IPS-18a (cell line): Measurements from ENCODE around the gene ARHGAP19.

Experiments
- H3K27ac ChIP-seq: one replicate; pipeline ENCODE4 v1.5.1; 2013; ENCODE audit warnings: low read length
- H3K27me3 ChIP-seq: one replicate; pipeline ENCODE4 v1.6.1; 2013; ENCODE audit warnings: mild to moderate bottlenecking, low read length; ENCODE audit not compliant: control insufficient read depth, insufficient read depth
- H3K36me3 ChIP-seq: one replicate; pipeline ENCODE4 v1.6.1; 2013; ENCODE audit warnings: low read depth, low read length; ENCODE audit not compliant: control insufficient read depth
- H3K4me1 ChIP-seq: one replicate; pipeline ENCODE4 v1.6.1; 2013; ENCODE audit warnings: low read depth, low read length; ENCODE audit not compliant: control insufficient read depth
- H3K4me3 ChIP-seq: one replicate; pipeline ENCODE4 v1.5.1; 2013; ENCODE audit warnings: low read length
- H3K9ac ChIP-seq: one replicate; pipeline ENCODE4 v1.6.1; 2013; ENCODE audit warnings: mild to moderate bottlenecking, low read length, moderate library complexity
- H3K9me3 ChIP-seq: one replicate; pipeline ENCODE4 v1.6.1; 2013; ENCODE audit warnings: low read depth, low read length; ENCODE audit not compliant: control insufficient read depth

Gene ARHGAP19, protein sequence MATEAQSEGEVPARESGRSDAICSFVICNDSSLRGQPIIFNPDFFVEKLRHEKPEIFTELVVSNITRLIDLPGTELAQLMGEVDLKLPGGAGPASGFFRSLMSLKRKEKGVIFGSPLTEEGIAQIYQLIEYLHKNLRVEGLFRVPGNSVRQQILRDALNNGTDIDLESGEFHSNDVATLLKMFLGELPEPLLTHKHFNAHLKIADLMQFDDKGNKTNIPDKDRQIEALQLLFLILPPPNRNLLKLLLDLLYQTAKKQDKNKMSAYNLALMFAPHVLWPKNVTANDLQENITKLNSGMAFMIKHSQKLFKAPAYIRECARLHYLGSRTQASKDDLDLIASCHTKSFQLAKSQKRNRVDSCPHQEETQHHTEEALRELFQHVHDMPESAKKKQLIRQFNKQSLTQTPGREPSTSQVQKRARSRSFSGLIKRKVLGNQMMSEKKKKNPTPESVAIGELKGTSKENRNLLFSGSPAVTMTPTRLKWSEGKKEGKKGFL

GRCh38 chr10:97292097-97292861 lies at the start of gene ARHGAP19:
Gene ARHGAP19 (minus strand): TSS chr10:97292637. CDS start chr10:97292627, 10 bp downstream.
- Histone ChIP-seq H3K9ac (peak within 1 kb of the TSS; percentile 87), H3K36me3 (no peaks in the 10 kb centered on the region), H3K27me3 (no peaks in the 10 kb centered on the region), H3K4me3 (peak within 1 kb of the TSS; percentile 89), H3K9me3 (no peaks in the 10 kb centered on the region), H3K27ac (peak within 1 kb of the TSS; percentile 82), H3K4me1 (peaks cover 3% of the 10 kb centered on the region)

DNA sequence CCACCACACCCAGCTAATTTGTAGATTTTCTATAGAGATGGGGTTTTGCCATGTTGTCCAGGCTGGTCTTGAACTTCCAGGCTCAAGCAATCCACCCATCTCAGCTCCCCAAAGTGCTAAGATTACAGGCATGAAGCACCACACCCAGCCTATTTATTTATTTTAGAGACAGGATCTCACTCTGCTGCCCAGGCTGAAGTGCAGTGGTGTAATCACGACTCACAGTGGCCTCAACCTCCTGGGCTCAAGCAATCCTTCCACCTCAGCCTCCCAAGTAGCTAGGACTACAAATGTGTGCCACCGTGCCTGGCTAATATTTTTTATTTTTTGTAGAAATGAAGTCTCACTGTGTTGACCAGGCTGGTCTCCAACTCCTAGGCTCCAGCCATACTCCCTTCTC lies 49.0 kb upstream of the ARHGAP19 start:
- Histone ChIP-seq H3K36me3 (no peaks in the 10 kb centered on the region), H3K4me3 (no peak overlapping the region), H3K27ac (no peak overlapping the region), H3K9me3 (no peaks in the 10 kb centered on the region), H3K9ac (no peak overlapping the region), H3K27me3 (no peaks in the 10 kb centered on the region), H3K4me1 (peaks cover 19% of the 10 kb centered on the region)

DNA sequence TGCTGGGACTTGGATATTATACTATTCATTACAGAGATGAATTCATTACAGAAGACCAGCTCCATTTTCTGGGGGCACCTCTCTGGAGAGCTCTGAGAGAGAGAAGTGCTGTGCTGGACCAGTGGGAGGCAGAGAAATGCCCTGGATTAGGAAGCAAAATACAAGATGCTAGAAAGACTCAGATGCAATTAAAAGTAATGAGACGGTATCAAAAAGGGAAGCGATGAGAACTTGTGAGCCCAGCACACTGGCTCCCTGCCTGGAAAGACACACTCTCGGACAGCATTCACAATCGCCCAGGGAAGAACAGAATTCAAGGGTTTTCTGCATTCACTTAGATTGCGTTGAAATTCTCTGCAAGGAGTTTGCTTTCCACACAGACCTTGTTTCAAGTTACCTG lies 45.6 kb upstream of the ARHGAP19 start:
- Histone ChIP-seq H3K36me3 (no peaks in the 10 kb centered on the region), H3K27me3 (peaks cover 5% of the 10 kb centered on the region), H3K4me3 (peak overlapping the region; percentile 23), H3K27ac (no peak overlapping the region), H3K9ac (no peak overlapping the region), H3K9me3 (no peaks in the 10 kb centered on the region), H3K4me1 (peaks cover 24% of the 10 kb centered on the region)

GRCh38 chr10:97336942-97337831 lies 44.8 kb upstream of the ARHGAP19 start:
- peaks cover 6% of the 10 kb centered on the region for H3K27me3 ChIP-seq
- peak overlapping the region; percentile 23 for H3K4me3 ChIP-seq
- H3K27ac ChIP-seq, result no peak overlapping the region
- peak overlapping the region; percentile 8 for H3K9ac ChIP-seq
- peaks cover 25% of the 10 kb centered on the region for H3K4me1 ChIP-seq
- no peaks in the 10 kb centered on the region for H3K36me3 ChIP-seq
- no peaks in the 10 kb centered on the region for H3K9me3 ChIP-seq

- Histone ChIP-seq H3K27me3 (peaks cover 6% of the 10 kb centered on the region), H3K9ac (peak overlapping the region; percentile 8), H3K4me1 (peaks cover 29% of the 10 kb centered on the region), H3K36me3 (no peaks in the 10 kb centered on the region), H3K27ac (no peak overlapping the region), H3K9me3 (no peaks in the 10 kb centered on the region), H3K4me3 (peak overlapping the region; percentile 23)
Measured at GRCh38 chr10:97336446-97336845, 44.0 kb upstream of the ARHGAP19 start.

- no peak overlapping the region for H3K27ac ChIP-seq
- no peaks in the 10 kb centered on the region for H3K9me3 ChIP-seq
- H3K4me3 ChIP-seq, result peak overlapping the region; percentile 23
- H3K4me1 ChIP-seq, result peaks cover 29% of the 10 kb centered on the region
- no peak overlapping the region for H3K9ac ChIP-seq
- peaks cover 6% of the 10 kb centered on the region for H3K27me3 ChIP-seq
- H3K36me3 ChIP-seq, result no peaks in the 10 kb centered on the region
Measured at GRCh38 chr10:97336006-97336405, 43.6 kb upstream of the ARHGAP19 start.

DNA sequence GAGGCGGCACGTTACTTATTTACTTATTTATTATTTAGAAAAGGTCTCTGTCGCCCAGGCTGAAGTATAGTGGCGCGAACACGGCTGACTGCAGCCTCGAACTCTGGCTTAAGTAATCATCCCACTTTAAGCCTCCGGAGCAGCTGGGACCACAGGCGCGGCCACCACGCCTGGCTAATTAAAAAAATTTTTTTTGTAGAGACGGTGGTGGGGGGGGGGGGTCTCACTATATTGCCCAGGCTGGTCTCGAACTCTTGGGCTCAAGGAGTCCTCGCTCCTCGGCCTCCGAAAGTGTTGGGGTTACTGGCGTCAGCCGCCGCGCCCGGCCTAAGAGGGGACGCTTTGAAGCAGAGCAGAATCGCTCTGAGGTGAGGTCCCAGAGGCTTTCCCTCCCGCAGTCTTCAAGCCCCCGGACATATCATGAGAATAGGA lies 42.8 kb upstream of the ARHGAP19 start:
- peaks cover 29% of the 10 kb centered on the region for H3K4me1 ChIP-seq

DNA sequence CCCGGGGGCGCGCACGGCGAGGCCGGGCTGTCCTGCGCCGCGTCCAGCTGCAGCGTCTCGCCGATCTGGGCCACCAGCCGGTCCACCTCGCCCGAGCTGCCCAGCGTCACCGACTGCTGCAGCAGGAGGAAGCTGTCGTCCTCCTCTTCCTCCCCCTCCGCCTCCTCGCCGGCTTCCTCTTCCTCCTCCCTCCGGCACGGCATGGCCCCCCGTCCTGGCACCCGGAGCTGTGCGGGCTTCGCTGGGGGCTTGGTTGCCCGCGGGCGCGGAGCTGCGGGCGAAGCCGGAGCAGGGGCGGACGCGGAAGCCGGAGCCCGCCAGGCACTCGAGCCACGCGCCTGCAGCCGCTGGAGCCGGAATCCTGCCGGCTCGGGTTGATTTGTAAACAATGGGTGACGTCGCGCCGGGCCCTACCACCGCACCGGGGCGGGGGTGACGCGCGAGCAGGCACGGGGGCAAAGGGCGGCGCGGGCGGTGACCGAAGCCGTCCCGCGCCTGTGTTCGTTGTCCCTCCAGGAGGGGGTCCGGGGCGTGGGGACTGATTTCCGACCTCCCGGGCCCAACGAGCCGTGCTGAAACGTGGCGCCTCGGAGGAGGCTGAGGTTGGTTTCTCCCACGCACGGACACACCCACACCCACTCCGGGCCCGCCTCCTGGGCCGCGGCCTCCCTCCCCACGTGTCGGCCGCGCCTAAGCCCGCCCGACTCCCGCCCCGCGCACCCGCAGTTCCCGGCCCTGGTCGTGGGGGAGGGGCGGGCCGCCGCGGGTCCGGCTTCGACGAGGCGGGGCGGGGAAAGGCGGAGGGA lies 42.1 kb upstream of the ARHGAP19 start, which contains the start of gene FRAT2:
Gene FRAT2 (minus strand): TSS at position 360 of the 806 bp plus-strand sequence. CDS start 157 bp downstream, at position 203.
- Histone ChIP-seq H3K36me3 (no peaks in the 10 kb centered on the region), H3K4me3 (peak within 1 kb of the TSS; percentile 99), H3K9ac (peak within 1 kb of the TSS; percentile 90), H3K9me3 (no peaks in the 10 kb centered on the region), H3K27ac (peak within 1 kb of the TSS; percentile 82), H3K4me1 (peaks cover 29% of the 10 kb centered on the region), H3K27me3 (peaks cover 6% of the 10 kb centered on the region)

More for the DNA sequence above, 42.8 kb upstream of the ARHGAP19 start:
- Histone ChIP-seq H3K9ac (peak overlapping the region; percentile 79), H3K27ac (no peak overlapping the region), H3K36me3 (no peaks in the 10 kb centered on the region), H3K4me3 (peak overlapping the region; percentile 99), H3K27me3 (peaks cover 6% of the 10 kb centered on the region), H3K9me3 (no peaks in the 10 kb centered on the region)

GRCh38 chr10:97333601-97334369 lies 41.3 kb upstream of the ARHGAP19 start:
- Histone ChIP-seq H3K27ac (peak overlapping the region; percentile 84), H3K4me1 (peaks cover 29% of the 10 kb centered on the region), H3K4me3 (peak overlapping the region; percentile 99)

GRCh38 chr10:97333351-97333600 lies 40.8 kb upstream of the ARHGAP19 start:
- peak overlapping the region; percentile 84 for H3K27ac ChIP-seq
- peaks cover 6% of the 10 kb centered on the region for H3K27me3 ChIP-seq
- H3K4me1 ChIP-seq, result peaks cover 25% of the 10 kb centered on the region
- peaks cover 9% of the 10 kb centered on the region for H3K36me3 ChIP-seq
- peak overlapping the region; percentile 99 for H3K4me3 ChIP-seq
- no peaks in the 10 kb centered on the region for H3K9me3 ChIP-seq
- H3K9ac ChIP-seq, result peak overlapping the region; percentile 90

More at GRCh38 chr10:97333601-97334369, 41.3 kb upstream of the ARHGAP19 start:
- Histone ChIP-seq H3K36me3 (peaks cover 6% of the 10 kb centered on the region), H3K9me3 (no peaks in the 10 kb centered on the region), H3K9ac (peak overlapping the region; percentile 90), H3K27me3 (peaks cover 6% of the 10 kb centered on the region)
